GM18505 (cell line): ENCODE measurements around the gene YPEL2.

Experiments
- ATAC-seq: cut with Tn5 transposase; IDR thresholded peaks from one replicate; pipeline ENCODE4 v1.9.1; 2021; ENCODE audit not compliant: unreplicated experiment
- POLR2A ChIP-seq: IDR thresholded peaks from 4 replicates; pipeline ENCODE4 v1.6.1; 2011; ENCODE audit warnings: borderline replicate concordance; ENCODE audit not compliant: insufficient read depth, insufficient read length; ENCODE audit errors: extremely low read depth

YPEL2 gene

GRCh38 chr17:59341922-59342321 is 10.5 kb downstream of the YPEL2 start:
- TF ChIP-seq POLR2A = no peak
- no peak for ATAC-seq

DNA sequence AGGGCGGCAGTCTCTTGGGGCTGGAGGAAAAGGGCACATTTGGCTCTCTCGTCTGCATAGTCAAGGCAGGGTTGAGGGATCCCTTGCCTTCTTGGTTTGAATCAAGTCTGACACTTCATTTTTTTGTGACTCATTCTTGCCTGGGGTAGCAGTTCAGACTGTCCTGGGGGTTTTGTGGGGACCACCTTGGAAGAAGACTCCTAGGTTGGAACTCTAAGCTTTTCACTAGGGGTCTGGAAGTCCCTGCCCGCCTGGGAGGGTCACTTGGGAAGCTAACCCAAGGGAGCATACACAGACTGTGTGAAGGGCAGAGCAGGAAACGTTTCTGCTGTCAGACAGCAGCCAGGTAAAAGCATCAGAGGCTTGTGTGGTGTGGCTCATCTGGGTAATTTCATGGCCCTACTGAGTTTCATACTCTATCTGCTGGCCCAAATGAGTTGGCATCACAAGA is 11.3 kb downstream of the YPEL2 start:
- no peak for TF ChIP-seq POLR2A
- no peak for ATAC-seq

- no peak for ATAC-seq
- TF ChIP-seq POLR2A = no peak
These were observed 14.0 kb downstream of the YPEL2 start for GRCh38 chr17:59345476-59345875.

- ATAC-seq = no peak
- TF ChIP-seq POLR2A = no peak
These were observed 14.9 kb downstream of the YPEL2 start for GRCh38 chr17:59346341-59346740.

GRCh38 chr17:59346876-59347407 is 15.5 kb downstream of the YPEL2 start:
- ATAC-seq = no peak
- TF ChIP-seq POLR2A = no peak

DNA sequence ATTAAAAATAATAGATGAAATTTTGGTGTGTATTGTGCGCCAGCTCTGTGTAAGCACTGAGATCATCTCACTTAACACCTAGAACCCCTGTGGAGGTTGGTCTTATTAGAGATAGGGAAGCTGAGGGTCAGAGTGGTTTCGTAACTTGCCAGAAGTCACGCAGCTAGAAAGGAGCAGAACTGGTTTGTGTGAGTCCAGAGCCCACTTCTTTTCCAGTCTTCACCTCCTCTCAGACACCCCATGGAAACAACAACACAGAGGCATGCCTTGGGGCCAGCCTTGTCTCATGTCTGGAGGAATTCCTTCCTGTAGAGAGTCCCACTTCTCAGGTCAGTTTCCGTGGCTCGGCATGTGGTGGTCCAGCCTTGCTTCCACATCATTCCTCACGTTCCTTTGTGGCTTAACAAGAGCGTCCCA is 16.5 kb downstream of the YPEL2 start:
- TF ChIP-seq POLR2A = no peak
- ATAC-seq = no peak

GRCh38 chr17:59349178-59349577 is 17.7 kb downstream of the YPEL2 start:
- no peak for TF ChIP-seq POLR2A
- no peak for ATAC-seq

- TF ChIP-seq POLR2A = no peak
- ATAC-seq = no peak
These were observed 21.8 kb downstream of the YPEL2 start for GRCh38 chr17:59353106-59353854.

DNA sequence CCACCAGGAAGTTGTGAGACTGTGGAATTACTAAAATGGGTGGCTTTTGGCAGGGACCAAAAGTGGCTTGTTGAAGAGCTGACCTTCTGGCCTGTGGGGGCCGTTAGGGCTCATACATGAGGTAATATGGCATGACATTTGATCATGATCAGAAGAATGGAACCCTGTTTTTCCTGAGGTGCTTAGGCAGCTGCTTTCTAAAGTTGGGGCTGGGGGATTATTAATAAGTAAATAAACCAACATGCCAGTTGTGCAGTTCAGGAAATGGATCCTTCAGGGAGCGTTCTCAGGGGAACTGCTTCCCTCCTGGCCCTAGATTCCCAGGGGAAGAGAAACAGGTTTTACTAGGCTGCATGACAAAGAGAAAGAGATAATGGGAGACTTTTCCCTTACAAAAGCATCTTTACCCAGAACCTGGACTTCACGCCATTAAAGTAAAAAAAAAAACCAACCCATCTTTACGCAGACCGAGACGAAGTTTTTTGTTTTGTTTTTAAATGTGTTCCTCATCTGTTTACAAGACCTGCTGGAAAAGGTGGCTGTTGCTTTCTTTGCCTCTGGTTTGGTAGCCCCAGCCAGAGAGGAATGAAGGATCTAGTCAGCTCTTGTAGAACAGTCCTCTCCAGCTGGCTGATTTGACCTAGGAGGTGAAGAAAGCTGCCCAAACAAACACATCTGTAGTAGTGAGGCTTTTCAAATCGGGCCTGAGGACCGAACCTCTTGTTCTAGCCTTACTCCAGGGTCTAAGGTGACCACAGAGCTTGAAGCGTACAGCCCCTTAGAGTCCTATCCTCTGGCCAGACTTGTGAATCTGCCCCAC is 22.7 kb downstream of the YPEL2 start:
- ATAC-seq = no peak
- TF ChIP-seq POLR2A = no peak

GRCh38 chr17:59355030-59355701 is 23.7 kb downstream of the YPEL2 start:
- no peak for ATAC-seq

GRCh38 chr17:59355702-59356325 is 24.4 kb downstream of the YPEL2 start:
- ATAC-seq = no peak
- no peak for TF ChIP-seq POLR2A

More at GRCh38 chr17:59355030-59355701, 23.7 kb downstream of the YPEL2 start:
- TF ChIP-seq POLR2A = no peak

DNA sequence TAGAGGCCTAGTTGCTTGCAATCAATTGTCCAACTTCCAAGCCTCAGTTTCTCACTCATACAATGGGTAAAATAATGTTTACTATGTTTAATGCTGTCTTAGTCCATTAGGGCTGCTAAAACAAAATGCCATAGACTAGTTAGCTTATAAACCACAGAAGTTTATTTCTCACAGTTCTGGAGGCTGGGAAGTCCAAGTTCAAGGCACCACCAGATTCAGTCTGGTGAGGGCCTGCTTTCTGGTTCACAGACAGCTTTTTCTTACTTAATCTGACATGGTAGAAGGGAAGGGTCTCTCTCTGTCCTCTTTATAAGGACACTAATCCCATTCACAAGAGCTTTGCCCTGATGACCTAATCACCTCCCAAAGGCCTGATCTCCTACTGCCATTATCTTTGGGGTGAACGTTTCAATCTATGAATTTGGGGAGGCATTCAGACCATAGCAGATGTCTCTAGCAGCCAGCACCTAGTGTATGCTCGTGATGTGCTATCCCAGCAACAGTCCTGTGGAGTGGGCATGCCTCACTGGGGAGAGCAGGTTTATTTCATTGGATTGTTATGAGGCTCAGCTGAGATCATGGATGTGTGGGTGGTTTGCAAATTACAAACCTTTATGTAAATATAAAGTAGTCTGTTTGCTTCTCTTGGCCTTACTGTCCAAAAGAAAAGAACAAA is 25.2 kb downstream of the YPEL2 start:
- ATAC-seq = no peak
- no peak for TF ChIP-seq POLR2A

DNA sequence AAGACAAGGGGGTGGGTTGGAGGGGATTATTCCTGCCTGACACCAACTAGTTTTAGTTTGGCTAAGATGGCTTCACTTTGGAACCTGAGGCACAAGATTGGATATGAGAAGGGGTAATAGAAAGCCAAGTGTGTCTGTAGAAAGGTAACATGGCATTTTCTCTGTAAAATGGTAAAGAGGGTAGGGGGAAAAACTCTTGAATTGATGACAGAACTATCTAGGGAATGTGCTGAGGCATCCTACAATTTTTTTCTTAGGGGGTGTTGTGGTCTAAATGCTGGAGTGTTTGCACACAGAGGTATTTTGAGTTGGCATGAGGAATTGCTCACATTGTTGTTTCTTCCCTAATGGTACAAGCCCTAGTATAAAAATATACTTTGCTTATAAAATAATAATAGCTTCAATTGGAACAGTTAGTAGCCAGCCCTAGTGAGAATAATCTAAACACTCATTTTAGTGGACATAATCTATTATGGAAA is 25.8 kb downstream of the YPEL2 start:
- no peak for TF ChIP-seq POLR2A
- no peak for ATAC-seq

DNA sequence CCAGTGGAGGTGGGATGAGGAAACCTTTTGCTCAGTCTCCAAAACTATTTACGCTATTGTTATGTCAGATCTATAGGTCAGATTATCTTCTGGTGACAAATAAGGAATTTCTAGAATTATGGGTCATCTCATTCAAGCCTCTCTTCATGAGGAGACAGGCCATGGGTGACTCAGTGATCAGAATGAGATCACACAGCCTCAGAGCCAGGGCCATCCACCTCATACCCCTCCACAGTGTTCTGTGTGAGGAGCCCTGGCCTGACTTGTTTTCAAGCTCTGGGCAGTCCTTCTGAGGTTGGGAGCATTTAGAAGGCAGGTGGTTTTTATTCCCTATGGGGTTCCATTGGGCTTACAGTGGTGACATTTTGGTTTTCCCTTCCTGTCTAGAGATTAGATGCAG is 26.5 kb downstream of the YPEL2 start:
- TF ChIP-seq POLR2A = no peak

More for the DNA sequence above, 26.5 kb downstream of the YPEL2 start:
- ATAC-seq = no peak
